Vagina (tissue), 2 donors: Measurements from ENCODE around the gene FXR2. TPM values are rescaled to one million over a fixed set of nuclear protein-coding genes. Genes with fewer than 3 reads are reported as not detected.

Source experiments
- DNase-seq, 2 donors: peaks; one replicate each; pipeline ENCODE4 v3.0.0-alpha.2; 2017; ENCODE audit errors: extremely low spot score in 2 of 2
- H3K27ac ChIP-seq: fragments of 200-600 bp; sonication (generic); one replicate; pipeline ENCODE4 v1.5.1; 2019
- H3K27me3 ChIP-seq: fragments of 200-600 bp; sonication (generic); one replicate; pipeline ENCODE4 v1.5.1; 2019
- H3K36me3 ChIP-seq, 2 donors: fragments of 200-600 bp; sonication (generic); one replicate each; pipeline ENCODE4 v1.5.1; 2017 to 2019
- H3K4me1 ChIP-seq: fragments of 200-600 bp; sonication (generic); one replicate; pipeline ENCODE4 v1.5.1; 2019
- H3K4me3 ChIP-seq, 2 donors: fragments of 200-600 bp; sonication (generic); 1 replicate in 1 of 2; 2 replicates in 1 of 2; pipeline ENCODE4 v1.5.1; 2016 to 2019
- H3K9me3 ChIP-seq: fragments of 200-600 bp; sonication (generic); one replicate; pipeline ENCODE4 v1.5.1; 2019
- POLR2A ChIP-seq, 2 donors: fragments of 450-650 bp; IDR thresholded peaks; one replicate each; pipeline ENCODE4 v1.6.1; 2017; ENCODE audit warnings: antibody characterized with exemption in 2 of 2, mild to moderate bottlenecking in 2 of 2, moderate library complexity in 2 of 2
- POLR2AphosphoS5 ChIP-seq, 2 donors: sonication (generic); formaldehyde crosslinking; IDR thresholded peaks; one replicate each; pipeline ENCODE4 v1.9.0; 2017; ENCODE audit warnings: antibody characterized with exemption in 2 of 2, mild to moderate bottlenecking in 2 of 2, low read depth in 1 of 2; ENCODE audit not compliant: insufficient read depth in 1 of 2
- intact Hi-C: fragments of 100-400 bp; cut with DNase I; formaldehyde crosslinking; loops from one replicate; pipeline ENCODE4 v1.15.1; 2023
- total RNA-seq: library from RNA; depleted of rRNA; stranded (reverse); fragments of >200 nt; gene quantifications from one replicate; pipeline ENCODE4 v1.2.3, GENCODE V29; 2016
- TF ChIP-seq, protein P1 (sequence below), 3 experiments: fragments of 450-650 bp in 2 of 3; fragments of 200-600 bp in 1 of 3; sonication (generic) in 1 of 3; IDR thresholded peaks; one replicate each; pipeline ENCODE4 v1.5.1; 2017 to 2019; ENCODE audit warnings: antibody characterized with exemption in 3 of 3, mild to moderate bottlenecking in 2 of 3, moderate library complexity in 2 of 3

FXR2 gene
- total RNA-seq, 1 donor from 2014 or later = 36.1 TPM

DNA sequence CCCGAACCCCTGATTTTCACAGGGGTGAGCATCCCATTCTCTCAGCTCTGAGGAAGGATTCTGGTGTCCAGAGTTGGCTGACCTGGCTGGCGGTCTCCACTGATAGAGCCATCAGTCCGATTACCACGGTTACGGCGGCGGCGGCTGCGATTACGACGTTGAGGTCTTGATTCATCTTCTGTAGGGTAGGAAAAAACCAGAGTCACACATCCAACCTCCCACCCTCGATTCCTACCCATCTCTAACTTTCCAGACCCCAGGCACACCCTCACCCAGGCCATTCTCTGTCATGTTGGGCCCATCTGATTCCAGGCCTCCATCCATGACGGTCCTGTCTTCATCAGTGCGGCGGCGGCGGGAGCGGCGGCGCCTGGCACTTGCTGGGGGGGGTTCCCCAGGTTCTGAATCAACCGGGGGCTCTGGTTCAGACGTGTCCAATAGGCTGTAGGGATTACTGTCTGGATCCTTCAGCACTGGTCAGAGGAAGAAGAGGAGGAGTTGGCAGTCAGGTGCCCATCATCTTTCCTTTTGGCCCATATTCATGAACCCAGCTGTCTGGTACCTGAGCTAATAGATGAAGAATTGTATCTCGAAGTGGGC lies 22.2 kb downstream of the FXR2 start:
- peaks cover 0 to 57% of the 10 kb centered on the region in 2 donors for H3K36me3 ChIP-seq

DNA sequence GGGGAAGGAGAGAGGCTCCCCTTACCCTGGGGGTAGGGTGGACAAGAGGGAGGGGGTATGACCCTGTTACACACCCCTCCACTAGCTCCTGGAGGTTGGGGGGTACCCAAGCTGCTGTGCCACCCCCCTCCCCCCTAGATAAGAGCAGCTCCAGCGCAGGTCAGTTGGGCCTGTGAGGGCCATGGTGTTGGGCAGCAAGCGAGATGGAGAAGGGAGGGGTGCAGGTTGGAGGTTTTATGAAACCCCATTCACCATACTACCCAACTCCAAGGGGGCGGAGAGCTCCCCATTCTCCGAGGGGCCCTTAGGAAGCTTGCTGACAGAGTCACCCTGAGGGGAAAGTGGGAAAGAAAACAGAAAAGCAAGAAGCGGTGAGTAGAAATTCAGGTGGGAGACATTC lies 23.1 kb downstream of the FXR2 start:
- peaks cover 0 to 56% of the 10 kb centered on the region in 2 donors for H3K36me3 ChIP-seq
- DNase-seq = no peak
- intact Hi-C loops = no loop called here

More for the DNA sequence above, 22.2 kb downstream of the FXR2 start:
- H3K9me3 ChIP-seq = no peaks in the 10 kb centered on the region
- H3K4me3 ChIP-seq = no peak overlapping the region
- intact Hi-C loops = no loop called here
- peaks cover 15% of the 10 kb centered on the region for H3K4me1 ChIP-seq
- H3K27ac ChIP-seq = no peak overlapping the region
- no peak for DNase-seq
- TF ChIP-seq POLR2A (IDR thresholded peaks at IDR 0.05) (no peak), POLR2AphosphoS5 (IDR thresholded peaks at IDR 0.05; ENCODE audit: insufficient read depth in 1 of 2, low read depth in 1 of 2) (no peak)
- TF ChIP-seq, protein P1, sequence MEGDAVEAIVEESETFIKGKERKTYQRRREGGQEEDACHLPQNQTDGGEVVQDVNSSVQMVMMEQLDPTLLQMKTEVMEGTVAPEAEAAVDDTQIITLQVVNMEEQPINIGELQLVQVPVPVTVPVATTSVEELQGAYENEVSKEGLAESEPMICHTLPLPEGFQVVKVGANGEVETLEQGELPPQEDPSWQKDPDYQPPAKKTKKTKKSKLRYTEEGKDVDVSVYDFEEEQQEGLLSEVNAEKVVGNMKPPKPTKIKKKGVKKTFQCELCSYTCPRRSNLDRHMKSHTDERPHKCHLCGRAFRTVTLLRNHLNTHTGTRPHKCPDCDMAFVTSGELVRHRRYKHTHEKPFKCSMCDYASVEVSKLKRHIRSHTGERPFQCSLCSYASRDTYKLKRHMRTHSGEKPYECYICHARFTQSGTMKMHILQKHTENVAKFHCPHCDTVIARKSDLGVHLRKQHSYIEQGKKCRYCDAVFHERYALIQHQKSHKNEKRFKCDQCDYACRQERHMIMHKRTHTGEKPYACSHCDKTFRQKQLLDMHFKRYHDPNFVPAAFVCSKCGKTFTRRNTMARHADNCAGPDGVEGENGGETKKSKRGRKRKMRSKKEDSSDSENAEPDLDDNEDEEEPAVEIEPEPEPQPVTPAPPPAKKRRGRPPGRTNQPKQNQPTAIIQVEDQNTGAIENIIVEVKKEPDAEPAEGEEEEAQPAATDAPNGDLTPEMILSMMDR (IDR thresholded peaks at IDR 0.05) = no peak
- no peaks in the 10 kb centered on the region for H3K27me3 ChIP-seq

DNA sequence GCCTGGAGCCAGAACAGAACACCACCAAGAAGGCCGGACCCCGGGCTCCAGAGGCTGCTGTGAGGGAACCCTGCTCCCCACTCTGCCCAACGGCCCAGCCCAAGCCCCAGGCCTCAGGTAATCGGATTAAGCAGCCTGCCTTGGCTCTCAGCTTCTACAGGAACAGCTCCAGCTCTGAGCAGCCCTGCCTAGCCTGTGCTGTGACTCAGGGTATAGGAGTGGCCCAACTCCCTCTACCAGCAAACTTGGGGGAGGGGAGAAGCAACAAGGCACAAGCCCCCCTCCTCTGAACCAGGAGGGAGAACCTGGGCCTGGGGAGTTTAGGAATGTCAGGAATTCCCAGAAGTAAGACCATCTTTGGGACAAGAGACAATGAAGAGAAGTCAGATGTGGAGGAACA lies 24.0 kb downstream of the FXR2 start:
- TF ChIP-seq POLR2AphosphoS5 (IDR thresholded peaks at IDR 0.05; ENCODE audit: insufficient read depth in 1 of 2, low read depth in 1 of 2) (peak in 1 of 2 donors; percentile 40), POLR2A (IDR thresholded peaks at IDR 0.05) (no peak)
- TF ChIP-seq, protein P1 (IDR thresholded peaks at IDR 0.05) = no peak
- Histone ChIP-seq H3K27me3 (no peaks in the 10 kb centered on the region), H3K27ac (peak overlapping the region; percentile 97), H3K4me3 (no peak overlapping the region), H3K9me3 (no peaks in the 10 kb centered on the region), H3K4me1 (peaks cover 29% of the 10 kb centered on the region), H3K36me3 (peaks cover 0 to 50% of the 10 kb centered on the region in 2 donors)
- no peak for DNase-seq
- intact Hi-C loops = no loop called here

More for the DNA sequence above, 23.1 kb downstream of the FXR2 start:
- H3K9me3 ChIP-seq = no peaks in the 10 kb centered on the region
- no peaks in the 10 kb centered on the region for H3K27me3 ChIP-seq
- no peak for TF ChIP-seq POLR2A (IDR thresholded peaks at IDR 0.05)
- TF ChIP-seq POLR2AphosphoS5 (IDR thresholded peaks at IDR 0.05; ENCODE audit: insufficient read depth in 1 of 2, low read depth in 1 of 2) = no peak
- TF ChIP-seq, protein P1 (IDR thresholded peaks at IDR 0.05) = no peak
- no peak overlapping the region for H3K4me3 ChIP-seq
- peaks cover 22% of the 10 kb centered on the region for H3K4me1 ChIP-seq
- peak overlapping the region; percentile 97 for H3K27ac ChIP-seq

DNA sequence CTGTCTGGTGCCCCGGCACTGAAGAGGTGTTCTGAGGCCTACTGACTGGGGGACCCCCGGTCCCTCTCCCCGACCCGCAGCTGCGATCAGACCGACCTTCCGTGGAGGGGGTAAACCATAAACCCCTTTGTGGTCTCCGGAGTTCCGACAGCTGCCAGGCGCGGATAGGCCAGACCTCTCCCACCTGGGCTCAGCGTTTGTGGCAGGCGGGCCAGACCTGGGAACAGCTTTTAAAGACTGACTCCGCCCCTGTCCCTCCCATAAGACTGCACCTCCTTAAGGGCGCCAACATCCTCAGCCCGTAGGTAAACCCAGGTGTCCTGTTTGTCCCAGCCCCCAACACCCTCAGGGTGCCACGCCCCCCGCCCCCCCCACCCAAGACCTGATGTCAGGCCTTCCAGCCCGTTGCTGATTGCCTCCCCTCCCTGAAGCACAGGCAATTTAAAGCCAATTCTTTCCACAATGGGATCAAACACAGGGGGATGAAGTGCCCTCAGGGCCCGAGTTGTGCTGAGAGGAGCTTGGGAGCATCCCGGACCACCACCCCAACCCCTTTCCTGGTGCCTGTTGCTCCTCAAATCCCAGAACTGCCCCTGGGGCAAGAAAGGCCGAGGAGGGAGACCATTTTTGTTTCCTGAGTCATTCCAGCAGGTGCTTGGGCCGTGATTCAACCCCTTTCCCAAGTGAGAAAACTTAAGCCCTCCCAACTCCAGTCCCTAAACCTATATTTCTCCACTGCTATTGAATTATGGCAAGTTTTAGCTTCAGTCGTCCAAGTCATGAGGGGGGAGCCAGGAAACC lies 24.6 kb downstream of the FXR2 start, which contains the start of gene SOX15:
Gene SOX15 (minus strand): TSS at position 204 of the 801 bp plus-strand sequence. CDS start 418 bp downstream, outside the sequence.
- no peaks in the 10 kb centered on the region for H3K9me3 ChIP-seq
- no peak for TF ChIP-seq POLR2A (IDR thresholded peaks at IDR 0.05)
- no peak for TF ChIP-seq POLR2AphosphoS5 (IDR thresholded peaks at IDR 0.05; ENCODE audit: insufficient read depth in 1 of 2, low read depth in 1 of 2)
- TF ChIP-seq, protein P1 (IDR thresholded peaks at IDR 0.05) = no peak
- no peak for DNase-seq
- peak within 1 kb of the TSS; percentile 52 to 66 for H3K4me3 ChIP-seq
- intact Hi-C loops = no loop called here
- peaks cover 0 to 43% of the 10 kb centered on the region in 2 donors for H3K36me3 ChIP-seq
- H3K27me3 ChIP-seq = no peaks in the 10 kb centered on the region
- peak within 1 kb of the TSS; percentile 97 for H3K27ac ChIP-seq
- peaks cover 35% of the 10 kb centered on the region for H3K4me1 ChIP-seq
